Measurements from ENCODE around the gene ZBTB7C. TPM values are rescaled to one million over a fixed set of nuclear protein-coding genes. Genes with fewer than 3 reads are reported as not detected.

ZBTB7C gene
- total RNA-seq, 3 donors from 2014 or later = 5.6 to 26.5 (median 6.1) TPM

DNA sequence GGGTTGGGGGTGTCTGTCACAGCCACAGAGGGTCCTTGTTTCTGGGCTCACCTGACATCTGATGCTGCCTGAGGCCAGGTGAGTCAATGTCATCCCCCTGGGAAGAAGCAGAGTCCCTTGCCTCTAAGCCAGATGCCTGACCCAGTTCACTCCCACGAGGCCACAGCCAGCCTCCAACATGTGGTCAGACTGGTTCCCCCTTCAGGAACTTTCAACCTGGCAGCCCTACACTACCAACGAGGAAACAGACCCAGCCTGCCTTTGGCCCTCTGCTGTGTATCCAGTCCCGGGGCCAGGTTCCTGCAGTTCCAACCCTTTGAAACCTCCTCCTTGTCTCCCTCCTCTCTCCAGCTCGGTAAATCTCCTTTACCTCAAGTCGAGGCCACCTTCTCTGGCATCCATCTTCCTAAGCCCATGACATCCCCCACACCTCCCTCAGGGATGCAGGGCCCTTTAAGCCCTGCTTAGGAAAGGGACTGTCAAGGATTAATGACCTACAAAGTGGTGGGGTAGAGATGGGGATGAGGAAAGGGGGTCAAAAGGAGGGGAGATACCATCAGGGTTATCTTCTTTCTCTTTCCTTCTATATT lies 429.5 kb downstream of the ZBTB7C start:
- Histone ChIP-seq H3K4me1 (no peaks in the 10 kb centered on the region), H3K27ac (no peak overlapping the region), H3K27me3 (no peaks in the 10 kb centered on the region), H3K4me3 (no peak overlapping the region), H3K36me3 (no peaks in the 10 kb centered on the region), H3K9me3 (no peaks in the 10 kb centered on the region)
- DNase-seq (ENCODE audit: low spot score in 2 of 2) = peak in 1 of 2 donors; percentile 32
- TF ChIP-seq POLR2A (IDR thresholded peaks at IDR 0.05) = no peak
- no peak for TF ChIP-seq POLR2AphosphoS5 (IDR thresholded peaks at IDR 0.05)
- TF ChIP-seq, protein P1, sequence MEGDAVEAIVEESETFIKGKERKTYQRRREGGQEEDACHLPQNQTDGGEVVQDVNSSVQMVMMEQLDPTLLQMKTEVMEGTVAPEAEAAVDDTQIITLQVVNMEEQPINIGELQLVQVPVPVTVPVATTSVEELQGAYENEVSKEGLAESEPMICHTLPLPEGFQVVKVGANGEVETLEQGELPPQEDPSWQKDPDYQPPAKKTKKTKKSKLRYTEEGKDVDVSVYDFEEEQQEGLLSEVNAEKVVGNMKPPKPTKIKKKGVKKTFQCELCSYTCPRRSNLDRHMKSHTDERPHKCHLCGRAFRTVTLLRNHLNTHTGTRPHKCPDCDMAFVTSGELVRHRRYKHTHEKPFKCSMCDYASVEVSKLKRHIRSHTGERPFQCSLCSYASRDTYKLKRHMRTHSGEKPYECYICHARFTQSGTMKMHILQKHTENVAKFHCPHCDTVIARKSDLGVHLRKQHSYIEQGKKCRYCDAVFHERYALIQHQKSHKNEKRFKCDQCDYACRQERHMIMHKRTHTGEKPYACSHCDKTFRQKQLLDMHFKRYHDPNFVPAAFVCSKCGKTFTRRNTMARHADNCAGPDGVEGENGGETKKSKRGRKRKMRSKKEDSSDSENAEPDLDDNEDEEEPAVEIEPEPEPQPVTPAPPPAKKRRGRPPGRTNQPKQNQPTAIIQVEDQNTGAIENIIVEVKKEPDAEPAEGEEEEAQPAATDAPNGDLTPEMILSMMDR (IDR thresholded peaks at IDR 0.05) = no peak
- intact Hi-C loops (cut with DNase I; ENCODE audit: low total_unique reads) = no loop called here

DNA sequence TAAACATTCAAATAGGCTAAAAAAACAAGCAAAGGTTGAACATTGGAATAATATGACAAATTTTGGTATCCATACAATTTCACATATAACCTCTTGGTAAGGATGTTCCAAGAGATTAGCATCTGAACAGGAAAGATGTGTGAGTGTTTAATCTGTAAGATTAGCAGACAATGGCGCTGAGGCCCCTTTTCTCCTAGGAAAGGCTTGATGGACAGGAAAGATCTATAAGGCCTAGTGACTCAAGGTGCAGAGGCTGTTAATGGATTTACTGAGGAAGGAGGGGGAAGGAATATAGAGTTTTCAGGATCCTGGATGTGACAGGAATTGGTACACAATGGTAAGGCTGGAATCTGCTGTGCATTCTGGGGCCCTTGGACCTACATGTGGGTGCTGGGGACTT lies 430.6 kb downstream of the ZBTB7C start:
- Histone ChIP-seq H3K27me3 (no peaks in the 10 kb centered on the region), H3K4me3 (no peak overlapping the region), H3K4me1 (no peaks in the 10 kb centered on the region), H3K27ac (no peak overlapping the region), H3K36me3 (no peaks in the 10 kb centered on the region), H3K9me3 (no peaks in the 10 kb centered on the region)
- no peak for DNase-seq (ENCODE audit: low spot score in 2 of 2)
- TF ChIP-seq POLR2A (IDR thresholded peaks at IDR 0.05) = no peak
- TF ChIP-seq, protein P1 (IDR thresholded peaks at IDR 0.05) = no peak
- TF ChIP-seq POLR2AphosphoS5 (IDR thresholded peaks at IDR 0.05) = no peak
- intact Hi-C loops (cut with DNase I; ENCODE audit: low total_unique reads) = no loop called here

DNA sequence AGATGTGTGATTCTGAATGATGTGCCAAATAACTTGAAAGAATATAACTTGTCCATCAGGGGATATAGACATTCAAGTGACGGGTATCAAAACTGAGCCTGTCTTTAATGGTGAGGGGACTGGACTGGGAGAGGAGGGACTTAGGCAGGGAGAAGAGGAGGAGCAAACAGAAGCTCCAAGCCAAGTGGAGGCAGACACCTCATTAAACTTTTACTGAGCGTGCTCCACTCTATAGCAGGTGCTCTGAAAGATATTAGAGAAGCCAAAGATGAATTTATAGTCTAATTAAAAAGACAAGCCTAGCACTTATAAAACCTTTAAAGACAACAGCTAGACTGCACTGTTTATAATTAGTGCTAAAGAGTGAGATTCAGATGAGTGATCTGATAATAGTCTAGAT lies 431.0 kb downstream of the ZBTB7C start:
- no peaks in the 10 kb centered on the region for H3K27me3 ChIP-seq
- no peak overlapping the region for H3K27ac ChIP-seq
- intact Hi-C loops (cut with DNase I; ENCODE audit: low total_unique reads) = no loop called here

More for the DNA sequence above, 431.0 kb downstream of the ZBTB7C start:
- DNase-seq (ENCODE audit: low spot score in 2 of 2) = no peak
- no peak overlapping the region for H3K4me3 ChIP-seq
- TF ChIP-seq, protein P1 (IDR thresholded peaks at IDR 0.05) = no peak
- no peak for TF ChIP-seq POLR2AphosphoS5 (IDR thresholded peaks at IDR 0.05)
- no peak for TF ChIP-seq POLR2A (IDR thresholded peaks at IDR 0.05)
- H3K36me3 ChIP-seq = no peaks in the 10 kb centered on the region
- H3K9me3 ChIP-seq = no peaks in the 10 kb centered on the region
- H3K4me1 ChIP-seq = no peaks in the 10 kb centered on the region

Other genes starting within 250 kb of the ZBTB7C start
- gene CTIF, start 129.6 kb upstream of the ZBTB7C start, total RNA-seq = 10 to 100 TPM; 28.8 to 78.9 (median 32.6) TPM